GM12801 (cell line): ENCODE measurements around the gene ZNF726.

Experiments
- CTCF ChIP-seq: IDR thresholded peaks from one replicate; pipeline ENCODE4 v1.5.1; 2011; ENCODE audit warnings: control low read depth; ENCODE audit not compliant: insufficient read length; ENCODE audit errors: extremely low read depth

Gene ZNF726

GRCh38 chr19:23913931-23914330 is 755 bp upstream of the ZNF726 start:
- TF ChIP-seq CTCF = no peak

DNA sequence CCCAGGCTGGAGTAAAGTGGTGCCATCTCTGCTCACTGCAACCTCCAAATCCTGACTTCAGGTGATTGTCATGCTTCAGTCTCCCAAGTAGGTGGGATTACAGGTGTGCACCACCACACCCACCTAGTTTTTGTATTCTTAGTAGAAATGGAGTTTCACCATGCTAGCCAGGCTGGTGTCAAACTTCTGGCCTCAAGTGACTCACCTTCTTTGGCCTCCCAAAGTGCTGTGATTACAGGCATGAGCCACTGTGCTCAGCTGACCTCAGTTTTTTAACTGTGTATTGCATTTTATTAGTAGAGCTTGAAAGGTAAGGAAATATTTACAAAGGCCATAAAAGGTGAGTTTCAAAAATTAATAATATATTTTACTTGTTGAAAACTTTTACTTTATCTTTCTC is 2.3 kb downstream of the ZNF726 start:
- no peak for TF ChIP-seq CTCF

- no peak for TF ChIP-seq CTCF
These were observed 3.2 kb downstream of the ZNF726 start for GRCh38 chr19:23917856-23918255.

GRCh38 chr19:23925285-23925684 is 10.6 kb downstream of the ZNF726 start:
- TF ChIP-seq CTCF = no peak

DNA sequence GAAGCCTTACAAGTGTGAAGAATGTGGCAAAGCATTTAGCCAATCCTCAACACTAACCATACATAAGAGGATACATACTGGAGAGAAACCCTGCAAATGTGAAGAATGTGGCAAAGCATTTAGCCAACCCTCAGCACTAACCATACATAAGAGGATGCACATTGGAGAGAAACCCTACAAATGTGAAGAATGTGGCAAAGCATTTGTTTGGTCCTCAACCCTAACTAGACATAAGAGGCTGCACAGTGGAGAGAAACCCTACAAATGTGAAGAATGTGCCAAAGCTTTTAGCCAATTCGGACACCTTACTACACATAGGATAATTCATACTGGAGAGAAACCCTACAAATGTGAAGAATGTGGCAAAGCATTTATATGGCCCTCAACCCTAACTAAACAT is 18.2 kb downstream of the ZNF726 start:
- TF ChIP-seq CTCF = no peak

- no peak for TF ChIP-seq CTCF
These were observed 28.7 kb downstream of the ZNF726 start for GRCh38 chr19:23943411-23943810.

- no peak for TF ChIP-seq CTCF
These were observed 31.9 kb downstream of the ZNF726 start for GRCh38 chr19:23946569-23946968.

GRCh38 chr19:23949611-23950010 is 34.9 kb downstream of the ZNF726 start:
- TF ChIP-seq CTCF = no peak
